MCF 10A (cell line): Measurements from ENCODE around the gene GLRX. TPM values are rescaled to one million over a fixed set of nuclear protein-coding genes. Genes with fewer than 3 reads are reported as not detected.

Experiments
- BruUV-seq: library from RNA; stranded (reverse); fragments of 400-500 nt; replicated peaks from 2 replicates; lab custom pipeline; 2021; lab: Mats Ljungman, UMichigan
- CTCF ChIA-PET: fragments of 300-600 bp; sonication (Branson Sonifier 250); formaldehyde crosslinking; extraction: SDS; loops from one replicate; lab custom pipeline; 2021; ENCODE audit warnings: antibody characterized with exemption, inconsistent platforms; lab: Yijun Ruan, JAX
- POLR2A ChIA-PET: fragments of 300-600, 350-650 bp; sonication (Branson Sonifier 250); formaldehyde crosslinking; extraction: SDS; loops from one replicate; lab custom pipeline; 2020; ENCODE audit warnings: antibody characterized with exemption, inconsistent platforms; lab: Yijun Ruan, JAX
- DNase-seq: peaks from one replicate; pipeline ENCODE4 v3.0.0-alpha.2; 2018; ENCODE audit not compliant: unreplicated experiment
- H3K27ac Mint-ChIP-seq: one replicate; pipeline ENCODE4 v1.8.0; 2022; ENCODE audit warnings: mild to moderate bottlenecking, low read depth, mixed read lengths; ENCODE audit not compliant: unreplicated experiment
- H3K27me3 Mint-ChIP-seq: one replicate; pipeline ENCODE4 v1.8.0; 2022; ENCODE audit warnings: mixed read lengths; ENCODE audit not compliant: insufficient read depth, unreplicated experiment
- H3K36me3 Mint-ChIP-seq: one replicate; pipeline ENCODE4 v1.8.0; 2022; ENCODE audit warnings: mild to moderate bottlenecking, moderate library complexity, mixed read lengths; ENCODE audit not compliant: insufficient read depth, unreplicated experiment
- H3K4me1 Mint-ChIP-seq: one replicate; pipeline ENCODE4 v1.8.0; 2022; ENCODE audit warnings: mixed read lengths; ENCODE audit not compliant: insufficient read depth, unreplicated experiment
- H3K4me3 Mint-ChIP-seq: one replicate; pipeline ENCODE4 v1.8.0; 2022; ENCODE audit warnings: mild to moderate bottlenecking, moderate library complexity, mixed read lengths; ENCODE audit not compliant: unreplicated experiment
- H3K9me3 Mint-ChIP-seq: one replicate; pipeline ENCODE4 v1.8.0; 2022; ENCODE audit warnings: mixed read lengths; ENCODE audit not compliant: unreplicated experiment
- CTCF ChIP-seq: fragments of 200-600 bp; IDR thresholded peaks from one replicate; pipeline ENCODE4 v1.8.0; 2022; ENCODE audit warnings: antibody characterized with exemption, mild to moderate bottlenecking; ENCODE audit not compliant: unreplicated experiment
- intact Hi-C: fragments of 100-400 bp; cut with micrococcal nuclease; formaldehyde crosslinking; loops from 2 replicates; pipeline ENCODE4 v1.14.1; 2022
- total RNA-seq: library from RNA; stranded (reverse); gene quantifications from 2 replicates; pipeline ENCODE4 v1.2.3, GENCODE V29; 2022

Gene GLRX
- total RNA-seq, 1 experiment from 2014 or later = 41.4 TPM

GRCh38 chr5:95843733-95844223 is 21.3 kb upstream of the GLRX start:
- Mint-ChIP-seq H3K9me3 (no peaks in the 10 kb centered on the region), H3K36me3 (peaks cover 7% of the 10 kb centered on the region), H3K27me3 (no peaks in the 10 kb centered on the region), H3K4me3 (peak overlapping the region; percentile 45), H3K27ac (peak overlapping the region; percentile 74), H3K4me1 (peaks cover 40% of the 10 kb centered on the region)
- TF ChIP-seq CTCF = no peak
- BruUV-seq = no TSS peak
- ChIA-PET POLR2A (interaction anchor here (0.7 to 6.6 kb wide), 7 partner anchors 18 to 201 kb away, joined by 3 to 55 read pairs (median 4); partner anchors contain the start of genes GLRX and RFESD), CTCF (interaction anchor here (0.7 to 16.0 kb wide), 8 partner anchors 20 to 758 kb away, joined by 3 to 336 read pairs (median 8); partner anchors contain the start of gene RFESD)
- peak; percentile 86 for DNase-seq
- intact Hi-C loops = no loop called here

DNA sequence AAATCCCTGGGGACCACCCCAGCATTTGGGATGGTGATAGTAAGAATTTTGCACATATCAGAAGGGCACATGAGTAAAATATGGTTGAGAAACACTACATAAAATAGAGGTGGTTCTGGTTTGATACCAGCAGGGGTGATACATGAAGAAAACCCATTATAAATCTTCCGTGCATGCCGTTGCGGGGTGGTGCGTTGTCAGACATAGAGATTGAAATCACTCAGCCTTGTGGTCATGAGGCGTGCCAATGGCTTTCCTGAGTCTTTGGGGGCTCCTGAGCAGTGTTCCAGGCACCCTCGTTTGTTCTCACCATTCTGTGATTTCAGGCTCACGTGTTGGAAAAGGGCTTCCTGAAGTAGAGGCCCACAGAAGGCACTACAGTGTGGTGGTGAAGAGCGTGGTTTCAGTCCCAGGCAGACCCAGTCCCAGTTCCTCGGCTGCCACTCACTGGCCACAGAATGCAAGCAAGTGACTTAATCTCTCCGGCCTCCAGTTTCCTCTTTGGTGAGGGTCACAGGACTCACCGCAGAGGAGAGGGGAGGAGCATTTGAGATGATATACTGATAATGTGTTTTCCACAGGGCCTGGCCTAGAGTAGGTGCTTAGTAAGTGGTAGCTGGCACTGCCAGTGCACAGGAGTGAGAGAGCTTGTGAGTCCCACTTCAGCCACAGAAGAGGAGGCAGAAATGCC is 20.5 kb upstream of the GLRX start:
- H3K4me3 Mint-ChIP-seq = peak overlapping the region; percentile 45
- ChIA-PET CTCF (interaction anchor here (0.7 to 16.0 kb wide), 7 partner anchors 19 to 759 kb away, joined by 3 to 336 read pairs (median 9); partner anchors contain the start of gene RFESD), POLR2A (interaction anchor here (0.7 to 6.6 kb wide), 8 partner anchors 12 to 200 kb away, joined by 3 to 55 read pairs (median 4); partner anchors contain the start of genes GLRX and RFESD)
- H3K27me3 Mint-ChIP-seq = no peaks in the 10 kb centered on the region
- no TSS peak for BruUV-seq
- H3K4me1 Mint-ChIP-seq = peaks cover 40% of the 10 kb centered on the region
- intact Hi-C loops = loop anchor here (1.0 kb wide), 1 partner anchor 21 kb away; the partner anchor contains the start of gene GLRX
- DNase-seq = peak; percentile 71
- H3K9me3 Mint-ChIP-seq = no peaks in the 10 kb centered on the region
- peaks cover 7% of the 10 kb centered on the region for H3K36me3 Mint-ChIP-seq
- H3K27ac Mint-ChIP-seq = peak overlapping the region; percentile 85
- no peak for TF ChIP-seq CTCF

DNA sequence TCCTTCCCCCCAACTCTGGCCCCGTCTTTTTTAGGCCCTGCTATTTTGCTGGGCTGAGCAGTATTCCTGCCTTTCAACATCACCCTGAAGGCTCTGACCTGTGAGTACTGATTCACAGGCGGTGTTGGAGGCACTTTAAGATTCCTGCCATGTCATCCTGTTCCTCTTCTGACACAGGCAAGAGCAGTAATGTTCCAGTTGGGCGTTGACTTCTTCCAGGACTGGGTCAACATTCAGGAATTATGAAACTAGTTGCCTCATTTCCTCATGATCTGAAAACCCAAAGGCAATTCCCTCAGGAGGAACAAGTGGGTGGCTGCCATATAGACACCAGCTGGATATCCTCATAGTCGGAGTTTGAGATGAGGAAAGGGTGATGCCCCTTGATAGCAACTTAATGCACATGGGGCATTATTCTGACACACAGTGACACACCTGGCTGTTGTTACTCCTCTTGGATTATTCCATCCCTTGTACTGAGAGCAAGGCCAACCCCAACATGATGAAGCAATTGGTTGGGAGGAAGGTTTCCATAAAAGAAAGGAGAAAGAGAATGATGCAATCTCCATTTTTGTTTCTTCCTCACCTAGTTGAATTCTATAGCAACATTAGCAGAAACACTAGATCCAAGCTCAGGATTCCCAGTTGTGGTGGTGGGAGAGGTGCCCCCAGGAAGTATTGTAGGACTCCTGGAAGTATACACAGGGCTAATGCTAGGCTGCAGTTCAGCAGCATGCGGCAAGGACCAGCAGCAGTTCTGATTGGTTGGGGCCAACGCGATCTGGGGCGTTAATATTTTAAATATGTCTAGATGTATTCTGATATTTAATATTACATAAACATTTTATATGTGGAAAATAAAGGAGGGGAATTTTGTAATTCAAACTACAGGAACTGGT is 19.6 kb upstream of the GLRX start:
- peaks cover 7% of the 10 kb centered on the region for H3K36me3 Mint-ChIP-seq
- BruUV-seq = TSS peak; percentile 71
- no peak for TF ChIP-seq CTCF
- CTCF ChIA-PET = interaction anchor here (0.6 to 16.0 kb wide), 9 partner anchors 11 to 198 kb away, joined by 3 to 336 read pairs (median 5); partner anchors contain the start of genes GLRX and RFESD
- peaks cover 40% of the 10 kb centered on the region for H3K4me1 Mint-ChIP-seq
- no peaks in the 10 kb centered on the region for H3K27me3 Mint-ChIP-seq
- POLR2A ChIA-PET = interaction anchor here (0.6 to 6.6 kb wide), 7 partner anchors 11 to 195 kb away, joined by 3 to 55 read pairs (median 3); partner anchors contain the start of genes GLRX and RFESD
- peak overlapping the region; percentile 45 for H3K4me3 Mint-ChIP-seq
- H3K9me3 Mint-ChIP-seq = no peaks in the 10 kb centered on the region
- peak; percentile 95 for DNase-seq
- peak overlapping the region; percentile 85 for H3K27ac Mint-ChIP-seq
- intact Hi-C loops = loop anchor here (1.0 kb wide), 1 partner anchor 20 kb away; the partner anchor contains the start of gene GLRX
